Measurements from ENCODE around the gene TDRD7. TPM values are rescaled to one million over a fixed set of nuclear protein-coding genes. Genes with fewer than 3 reads are reported as not detected.
"Not testable (repeated sequence)": the region's sequence is repeated elsewhere in the genome, so short reads cannot be mapped to it uniquely, and the experiment has no call there.

The TDRD7 gene
- polyA plus RNA-seq, 4 donors = 7.1 to 8.1 (median 7.7) TPM

- DNase-seq (ENCODE audit: low read depth in 4 of 4, low spot score in 2 of 4) = no peak
These were observed 13.6 kb downstream of the TDRD7 start for GRCh38 chr9:97425336-97425972.

- DNase-seq (ENCODE audit: low read depth in 4 of 4, low spot score in 2 of 4) = no peak
These were observed 14.1 kb downstream of the TDRD7 start for GRCh38 chr9:97425973-97426336.

GRCh38 chr9:97427885-97428284 is 16.0 kb downstream of the TDRD7 start:
- DNase-seq (ENCODE audit: low read depth in 4 of 4, low spot score in 2 of 4) = no peak

- DNase-seq (ENCODE audit: low read depth in 4 of 4, low spot score in 2 of 4) = no peak
These were observed 18.6 kb downstream of the TDRD7 start for GRCh38 chr9:97430316-97431043.

- no peak for DNase-seq (ENCODE audit: low read depth in 4 of 4, low spot score in 2 of 4)
These were observed 19.1 kb downstream of the TDRD7 start for GRCh38 chr9:97431044-97431441.

- no peak for DNase-seq (ENCODE audit: low read depth in 4 of 4, low spot score in 2 of 4)
These were observed 19.8 kb downstream of the TDRD7 start for GRCh38 chr9:97431549-97432143.

- no peak for DNase-seq (ENCODE audit: low read depth in 4 of 4, low spot score in 2 of 4)
These were observed 25.2 kb downstream of the TDRD7 start for GRCh38 chr9:97437051-97437600.

GRCh38 chr9:97438257-97438656 is 26.4 kb downstream of the TDRD7 start:
- no peak for DNase-seq (ENCODE audit: low read depth in 4 of 4, low spot score in 2 of 4)

GRCh38 chr9:97438666-97439065 is 26.8 kb downstream of the TDRD7 start:
- DNase-seq (ENCODE audit: low read depth in 4 of 4, low spot score in 2 of 4) = no peak

GRCh38 chr9:97440160-97440559 is 28.3 kb downstream of the TDRD7 start:
- no peak for DNase-seq (ENCODE audit: low read depth in 4 of 4, low spot score in 2 of 4)

- DNase-seq (ENCODE audit: low read depth in 4 of 4, low spot score in 2 of 4) = no peak
These were observed 29.8 kb downstream of the TDRD7 start for GRCh38 chr9:97441729-97442128.

- no peak for DNase-seq (ENCODE audit: low read depth in 4 of 4, low spot score in 2 of 4)
These were observed 33.3 kb downstream of the TDRD7 start for GRCh38 chr9:97445119-97445701.

GRCh38 chr9:97447001-97447400 is 35.1 kb downstream of the TDRD7 start:
- no peak for DNase-seq (ENCODE audit: low read depth in 4 of 4, low spot score in 2 of 4)

GRCh38 chr9:97453573-97453972 is 41.7 kb downstream of the TDRD7 start:
- DNase-seq (ENCODE audit: low read depth in 4 of 4, low spot score in 2 of 4) = not testable (repeated sequence)

GRCh38 chr9:97456841-97457240 is 44.9 kb downstream of the TDRD7 start:
- DNase-seq (ENCODE audit: low read depth in 4 of 4, low spot score in 2 of 4) = not testable (repeated sequence)

GRCh38 chr9:97459326-97459725 is 47.4 kb downstream of the TDRD7 start:
- DNase-seq (ENCODE audit: low read depth in 4 of 4, low spot score in 2 of 4) = no peak

GRCh38 chr9:97462159-97462558 is 50.3 kb downstream of the TDRD7 start:
- DNase-seq (ENCODE audit: low read depth in 4 of 4, low spot score in 2 of 4) = no peak

- DNase-seq (ENCODE audit: low read depth in 4 of 4, low spot score in 2 of 4) = no peak
These were observed 51.0 kb downstream of the TDRD7 start for GRCh38 chr9:97462914-97463313.

- DNase-seq (ENCODE audit: low read depth in 4 of 4, low spot score in 2 of 4) = peak in 3 of 4 donors; percentile 6 to 39 (median 26)
These were observed 57.0 kb downstream of the TDRD7 start for GRCh38 chr9:97468658-97469448.

GRCh38 chr9:97470076-97470475 is 58.2 kb downstream of the TDRD7 start:
- no peak for DNase-seq (ENCODE audit: low read depth in 4 of 4, low spot score in 2 of 4)
